ENCODE data around the gene ZNF460.

The ZNF460 gene

GRCh38 chr19:57280962-57281400 lies 696 bp downstream of the ZNF460 start:
- no peak for DNase-seq (ENCODE audit: low spot score)

DNA sequence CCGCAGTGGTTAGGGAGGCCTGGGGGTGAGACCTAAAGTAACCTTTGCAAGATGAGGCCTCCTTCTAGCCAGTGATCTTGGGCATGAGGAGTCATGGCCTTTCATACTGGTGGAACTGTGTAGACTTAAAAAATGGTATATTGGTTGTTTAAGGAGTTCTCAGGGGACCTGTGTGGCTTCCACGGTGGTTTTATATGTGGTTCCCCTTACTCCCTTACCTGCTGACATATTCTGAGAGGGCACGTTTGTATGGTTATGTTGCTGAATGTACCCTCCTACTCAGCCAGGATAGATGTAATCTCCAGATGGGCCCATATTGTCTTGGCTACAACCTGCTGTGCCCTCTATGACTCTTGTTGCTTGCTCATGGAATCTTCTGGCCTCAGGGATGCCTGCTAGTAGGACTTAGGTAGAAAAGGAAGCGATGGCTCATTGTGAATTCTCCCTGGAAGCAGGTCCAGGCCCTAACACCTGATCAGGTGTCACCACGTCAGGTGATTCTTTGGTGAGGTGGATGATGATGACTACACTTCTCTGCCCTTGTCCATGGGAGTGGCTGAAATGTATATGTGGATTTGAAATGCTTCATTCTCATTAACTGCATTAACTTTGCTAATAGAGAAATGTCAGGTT lies 1.8 kb downstream of the ZNF460 start:
- DNase-seq (ENCODE audit: low spot score), result no peak

DNA sequence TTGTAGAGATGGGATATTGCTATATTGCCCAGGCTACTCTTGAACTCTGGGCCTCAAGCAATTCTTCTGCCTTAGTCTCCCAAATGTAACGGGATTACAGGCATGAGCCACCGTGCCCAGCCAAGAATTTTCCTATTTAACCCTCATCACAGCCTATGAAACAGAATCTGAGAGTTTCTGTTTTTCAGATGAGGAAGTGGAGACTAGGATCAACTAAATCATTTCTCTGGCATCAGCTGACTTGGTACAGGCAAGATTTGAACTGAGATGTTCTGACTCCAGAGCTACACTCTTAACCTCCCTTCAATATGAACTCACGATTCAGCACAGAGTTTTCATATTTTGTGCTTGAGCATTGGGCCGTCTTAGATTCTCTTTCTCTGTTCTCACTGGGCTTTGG lies 8.1 kb downstream of the ZNF460 start:
- no peak for DNase-seq (ENCODE audit: low spot score)

GRCh38 chr19:57290970-57291369 lies 10.7 kb downstream of the ZNF460 start:
- DNase-seq (ENCODE audit: low spot score), result no peak

- no peak for DNase-seq (ENCODE audit: low spot score)
Measured at GRCh38 chr19:57292547-57292946, 12.3 kb downstream of the ZNF460 start.

DNA sequence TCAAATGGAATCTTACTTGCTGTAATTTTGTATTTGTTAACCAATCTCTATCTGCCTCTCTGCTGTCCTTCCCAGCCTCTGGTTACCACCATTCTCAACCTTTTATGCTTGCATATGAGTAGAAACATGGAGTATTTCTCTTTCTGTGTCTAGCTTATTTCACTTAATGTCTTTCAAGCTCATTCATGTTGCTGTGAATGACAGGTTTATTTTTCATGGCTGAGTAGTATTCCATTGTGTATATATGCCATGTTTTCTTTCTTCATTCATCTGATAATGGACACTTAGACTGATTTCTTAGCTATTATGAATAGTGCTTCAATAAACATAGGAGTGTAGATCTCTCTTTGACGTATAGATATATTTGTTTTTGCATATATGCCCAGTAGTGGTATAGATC lies 13.4 kb downstream of the ZNF460 start:
- no peak for DNase-seq (ENCODE audit: low spot score)

- DNase-seq (ENCODE audit: low spot score), result no peak
Measured at GRCh38 chr19:57302020-57302465, 21.8 kb downstream of the ZNF460 start.

DNA sequence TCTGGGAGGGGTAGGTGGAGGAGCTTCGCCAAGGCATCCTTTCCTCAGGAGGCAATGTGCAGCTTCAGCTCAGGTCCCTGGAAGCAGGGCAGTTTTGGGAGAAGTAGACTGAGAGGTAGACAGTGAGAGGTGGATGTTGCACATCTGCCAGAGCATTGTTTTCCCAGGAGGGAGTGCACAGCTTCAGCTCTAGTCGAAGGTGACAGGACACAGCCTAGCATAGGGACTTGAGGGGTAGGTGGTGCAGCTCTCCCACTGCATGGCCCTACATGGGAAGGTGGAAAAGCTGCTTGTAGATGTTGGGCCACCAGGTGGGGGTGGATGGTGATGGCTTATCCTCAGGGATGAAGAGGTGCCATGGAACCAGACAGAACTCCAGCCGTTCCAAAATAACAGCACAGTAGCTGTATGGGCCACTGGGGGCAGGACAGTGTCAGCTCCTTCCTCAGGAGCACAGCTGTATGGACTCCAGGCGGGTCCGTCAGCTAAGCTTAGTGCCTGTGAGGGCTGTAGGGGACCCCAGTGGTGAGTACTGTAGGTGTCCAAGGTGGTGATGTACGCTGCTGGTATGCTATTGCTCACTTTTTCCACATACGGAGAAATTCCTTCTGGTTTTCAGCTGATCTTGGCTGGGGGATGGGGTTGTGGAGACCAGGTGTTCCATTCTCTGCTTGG lies 22.6 kb downstream of the ZNF460 start:
- no peak for DNase-seq (ENCODE audit: low spot score)

DNA sequence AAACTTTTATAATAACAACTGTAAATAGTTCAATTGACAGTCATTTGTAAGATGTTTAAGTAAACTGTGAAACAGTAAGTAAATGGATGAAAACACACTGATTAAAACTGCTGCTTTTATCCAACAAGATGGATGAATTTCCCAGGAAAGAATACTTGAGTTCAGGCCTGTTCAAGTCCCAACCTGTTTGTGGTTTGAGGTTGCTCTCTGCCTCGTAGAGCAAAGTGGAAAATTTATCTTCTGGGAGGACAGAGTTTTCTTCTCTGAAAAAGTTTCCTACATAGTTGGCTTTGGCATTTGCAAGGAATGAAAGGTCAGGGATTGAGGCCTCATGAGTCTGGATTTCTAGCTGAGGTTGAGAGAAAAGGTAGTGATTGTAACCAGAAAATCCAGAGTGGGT lies 24.8 kb downstream of the ZNF460 start:
- DNase-seq (ENCODE audit: low spot score), result no peak

GRCh38 chr19:57308514-57308913 lies 28.2 kb downstream of the ZNF460 start:
- DNase-seq (ENCODE audit: low spot score), result no peak

DNA sequence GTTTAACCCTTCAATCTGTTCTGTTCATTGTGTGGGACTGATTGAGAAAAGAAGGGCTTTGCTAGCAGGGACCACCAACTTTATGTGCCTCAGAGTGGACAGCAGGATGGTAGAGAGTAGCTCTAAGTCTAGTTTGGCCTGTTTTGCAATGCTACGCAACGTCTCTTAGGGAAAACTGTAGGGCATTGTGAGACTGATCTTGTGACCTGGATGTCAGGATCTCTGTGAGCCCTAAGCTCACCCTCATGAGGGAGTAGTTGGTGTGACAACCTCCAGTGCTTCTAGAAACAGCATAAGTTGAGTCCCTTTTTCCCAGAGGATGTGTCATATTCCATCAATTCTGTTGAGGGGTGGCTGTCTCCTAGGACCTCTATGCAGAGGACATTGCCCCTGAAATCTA lies 30.5 kb downstream of the ZNF460 start:
- DNase-seq (ENCODE audit: low spot score), result no peak

DNA sequence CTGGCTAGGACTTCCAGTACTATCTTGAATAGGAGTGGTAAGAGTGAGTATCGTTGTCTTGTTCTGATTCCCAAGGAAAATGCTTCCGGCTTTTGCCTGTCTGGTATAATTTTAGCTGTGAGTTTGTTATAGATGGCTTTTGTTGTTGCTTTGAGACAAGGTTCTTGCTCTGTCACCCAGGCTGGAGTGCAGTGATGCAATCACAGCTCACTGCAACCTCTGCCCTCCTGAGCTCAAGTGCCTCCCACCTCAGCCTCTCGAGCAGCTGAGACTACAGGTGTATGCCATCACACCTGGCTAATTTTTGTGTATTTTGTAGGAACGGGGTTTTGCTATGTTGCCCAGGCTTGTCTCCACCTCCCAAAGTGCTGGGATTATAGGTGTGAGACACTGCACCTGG lies 33.9 kb downstream of the ZNF460 start:
- DNase-seq (ENCODE audit: low spot score), result no peak

DNA sequence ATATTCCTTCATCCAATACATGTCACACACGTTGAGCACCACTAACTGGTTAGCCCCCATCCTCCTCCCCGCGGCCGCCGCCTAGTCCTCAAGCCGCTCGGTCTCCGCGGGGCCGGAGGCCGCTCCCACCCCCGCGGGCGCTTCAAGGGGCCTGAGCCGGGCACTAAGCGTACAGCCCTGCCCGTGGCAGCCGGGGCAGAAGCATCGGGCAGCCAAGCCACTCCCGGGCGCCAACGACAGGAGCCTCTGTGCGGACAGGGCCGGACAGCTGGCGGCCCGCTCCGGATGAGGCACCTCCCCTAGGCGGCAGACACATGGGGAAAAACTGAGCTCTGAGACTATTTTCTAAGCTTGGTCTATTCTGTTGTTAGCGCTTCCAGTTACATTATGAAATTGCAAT lies 37.2 kb downstream of the ZNF460 start:
- no peak for DNase-seq (ENCODE audit: low spot score)

DNA sequence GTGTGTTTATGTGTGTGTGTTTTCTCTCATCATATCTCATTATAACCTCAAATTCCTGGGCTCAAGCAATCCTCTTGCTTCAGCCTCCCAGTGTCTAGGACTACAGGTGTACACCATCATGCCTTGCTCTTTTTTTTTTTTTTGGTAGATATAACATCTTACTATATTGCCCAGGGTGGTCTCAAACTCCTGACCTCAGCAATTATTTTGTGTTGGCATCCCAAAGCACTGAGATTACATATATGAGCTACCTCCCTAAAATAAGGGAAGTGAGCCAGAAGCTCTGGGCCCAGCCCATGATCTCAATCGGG lies 39.5 kb downstream of the ZNF460 start:
- DNase-seq (ENCODE audit: low spot score), result no peak

DNA sequence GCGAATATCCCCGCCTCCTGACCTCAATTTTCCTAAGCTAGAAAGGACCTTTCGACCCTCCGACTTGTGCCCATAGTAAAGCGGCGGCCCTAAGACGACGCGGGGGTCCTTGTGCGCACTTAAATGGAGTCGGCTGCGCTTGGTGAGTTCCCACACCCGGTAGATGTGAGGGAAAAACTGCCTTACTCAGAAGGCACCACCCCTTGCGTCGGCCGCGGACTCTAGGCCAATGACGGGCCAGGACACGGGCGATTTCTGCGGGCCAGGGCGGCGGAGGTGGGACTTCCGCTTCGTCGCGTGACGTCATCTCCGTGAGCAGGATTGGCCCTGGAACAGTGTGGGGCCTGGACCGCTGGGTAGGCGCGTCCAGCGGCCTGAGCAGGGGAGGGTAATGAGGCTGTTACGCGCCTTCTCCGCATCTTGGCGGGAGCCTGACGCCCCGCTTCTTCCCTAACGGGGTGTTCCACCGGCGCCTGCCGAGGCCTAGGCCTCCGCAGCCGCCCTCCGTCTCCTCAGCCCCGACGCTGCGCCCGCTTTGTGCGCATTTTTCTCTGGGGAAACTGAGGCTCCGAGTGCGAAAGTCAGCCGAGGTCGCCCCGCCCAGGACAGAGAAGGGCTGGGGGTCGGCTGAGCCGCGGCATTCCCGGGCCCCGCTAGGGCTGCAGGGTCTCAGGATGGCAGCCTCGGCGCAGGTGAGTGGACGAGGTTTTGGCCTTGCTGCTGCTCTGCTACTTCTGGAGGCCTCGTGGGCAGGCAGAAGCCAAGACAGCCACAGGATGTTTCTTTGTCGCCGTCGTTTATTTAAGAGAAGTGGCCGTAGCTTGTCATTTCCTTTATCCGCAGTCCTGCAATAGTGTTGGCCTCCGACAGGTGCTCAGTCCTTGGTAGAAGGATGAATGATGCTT lies 40.1 kb downstream of the ZNF460 start, which contains the start of gene ZNF543:
TSS of gene ZNF543 (plus strand) at position 293 of the 905 bp plus-strand sequence. CDS start at position 675, 382 bp downstream.
- peak; percentile 98 for DNase-seq (ENCODE audit: low spot score)

- no peak for DNase-seq (ENCODE audit: low spot score)
Measured at GRCh38 chr19:57321116-57321515, 40.8 kb downstream of the ZNF460 start.

DNA sequence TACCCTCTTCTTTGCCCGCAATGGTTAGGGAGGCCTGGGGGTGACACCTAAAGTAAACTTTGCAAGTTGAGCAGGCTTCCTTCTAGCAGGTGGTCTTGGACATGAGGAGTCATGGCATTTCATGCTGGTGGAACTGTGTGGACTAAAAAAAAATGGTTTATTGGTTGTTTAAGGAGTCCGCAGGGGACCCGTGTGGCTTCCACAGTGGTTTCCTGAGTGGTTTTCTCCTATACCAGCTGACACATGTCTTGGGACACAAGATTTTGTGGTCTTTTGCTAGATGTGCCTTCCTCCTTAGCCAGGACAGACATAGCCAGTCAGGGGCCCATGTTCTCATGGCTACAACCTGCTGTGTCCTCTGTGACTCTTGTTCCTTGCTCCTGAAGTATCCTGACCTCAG lies 41.5 kb downstream of the ZNF460 start:
- no peak for DNase-seq (ENCODE audit: low spot score)

DNA sequence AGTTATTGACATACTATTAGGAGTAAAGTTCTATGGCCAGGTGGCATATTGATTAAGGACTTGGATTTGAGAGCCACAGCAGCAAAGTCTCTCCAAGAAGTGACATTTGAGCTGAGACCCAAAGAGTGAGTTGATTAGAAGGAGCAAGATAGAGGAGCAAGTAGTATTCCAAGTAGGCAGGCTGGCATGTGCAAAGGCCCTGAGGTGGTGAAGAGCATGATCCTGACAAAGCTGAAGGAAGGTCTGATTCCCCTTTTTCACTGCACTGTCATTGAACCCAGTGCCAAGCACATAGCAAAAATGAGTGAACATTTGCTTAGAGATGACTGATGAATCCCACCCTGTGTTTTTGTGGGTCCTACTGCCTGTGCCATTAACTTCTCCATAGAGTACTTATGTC lies 44.7 kb downstream of the ZNF460 start:
- no peak for DNase-seq (ENCODE audit: low spot score)

GRCh38 chr19:57327993-57328392 lies 47.7 kb downstream of the ZNF460 start:
- no peak for DNase-seq (ENCODE audit: low spot score)

GRCh38 chr19:57334191-57334590 lies 53.9 kb downstream of the ZNF460 start:
- no peak for DNase-seq (ENCODE audit: low spot score)

DNA sequence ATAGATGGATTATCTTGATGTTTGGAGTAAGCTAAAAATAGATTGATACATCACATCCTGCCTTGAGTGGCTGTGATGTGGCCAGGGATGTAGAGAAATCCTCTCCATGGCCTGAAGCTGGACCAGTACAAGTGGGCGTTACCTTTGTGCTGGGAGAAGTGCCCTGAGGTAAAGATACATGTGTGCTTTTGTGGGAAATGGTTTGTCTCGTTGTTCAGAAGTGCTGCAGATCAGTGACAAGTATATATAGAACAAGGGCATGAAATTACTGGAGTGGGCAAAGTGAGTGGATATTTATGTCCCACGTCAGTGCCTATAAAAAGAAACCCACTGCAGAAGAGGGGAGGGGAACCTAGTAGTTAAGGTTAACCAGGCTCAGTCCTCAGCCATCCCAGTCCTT lies 58.6 kb downstream of the ZNF460 start:
- DNase-seq (ENCODE audit: low spot score), result no peak

- DNase-seq (ENCODE audit: low spot score), result no peak
Measured at GRCh38 chr19:57342582-57342981, 62.3 kb downstream of the ZNF460 start.
